K562 (cell line): ENCODE results near the gene ACTN4. TPM values are rescaled to one million over a fixed set of nuclear protein-coding genes. Genes with fewer than 3 reads are reported as not detected.
A peak's percentile ranks its signal among the peaks of the same experiment; 100 is the strongest.

Experiments
- CCNT2 ChIP-seq: IDR thresholded peaks from 2 replicates; pipeline ENCODE4 v1.6.1; 2011; ENCODE audit warnings: borderline replicate concordance, low read depth, mild to moderate bottlenecking, moderate library complexity, mixed read lengths, low read length; ENCODE audit not compliant: insufficient read length; ENCODE audit errors: extremely low read depth
- GTF3C2 ChIP-seq: IDR thresholded peaks from 3 replicates; pipeline ENCODE4 v1.6.1; 2011; ENCODE audit warnings: borderline replicate concordance, mild to moderate bottlenecking, moderate library complexity; ENCODE audit not compliant: insufficient read length; ENCODE audit errors: extremely low read depth
- HLTF ChIP-seq: fragments of 450-650 bp; IDR thresholded peaks from 2 replicates; pipeline ENCODE4 v1.6.1; 2016
- MYC ChIP-seq, 2 experiments: fragments of 250-450 bp in 1 of 2; sonication (Bioruptor Pico) in 1 of 2; IDR thresholded peaks; 2 replicates each; pipeline versions ENCODE4 v1.5.1 to v1.6.1; 2012 to 2021; ENCODE audit warnings: low read depth in 2 of 2, borderline replicate concordance in 1 of 2, improper control_type of control experiment in 1 of 2, low read length in 1 of 2, mild to moderate bottlenecking in 1 of 2, moderate library complexity in 1 of 2
- RREB1 ChIP-seq: fragments of 250-450 bp; sonication (Bioruptor Pico); IDR thresholded peaks from 2 replicates; pipeline ENCODE4 v1.4.0; 2020
- SMAD4 ChIP-seq: fragments of 250-450 bp; sonication (Bioruptor Pico); conservative IDR thresholded peaks from 2 replicates; pipeline ENCODE4 v1.8.0; 2021; ENCODE audit warnings: inconsistent platforms, mild to moderate bottlenecking, moderate library complexity
- ZNF134 ChIP-seq: fragments of 250-450 bp; sonication (Bioruptor Pico); conservative IDR thresholded peaks from 2 replicates; pipeline ENCODE4 v1.4.0; 2020
- ZZZ3 ChIP-seq: fragments of 450-650 bp; IDR thresholded peaks from 2 replicates; pipeline ENCODE4 v1.6.1; 2016; ENCODE audit warnings: antibody characterized with exemption, mild to moderate bottlenecking, moderate library complexity
- polyA plus RNA-seq, 8 experiments: library from polyadenylated mRNA; depleted of rRNA in 4 of 8; stranded (reverse) in 5 of 8; unstranded in 3 of 8; fragments of >200 nt; fragmentation: Nextera tagmentation in 2 of 8; fragmentation: Illumina TruSeq in 1 of 8; extraction: Ambion mirVana in 2 of 8; extraction: Trizol in 1 of 8; gene quantifications; 2 replicates each; pipeline versions ENCODE4 v1.2.1 to v1.2.3, GENCODE V29; 2011 to 2014; ENCODE audit warnings: inconsistent platforms in 1 of 8, missing spikeins in 1 of 8
- total RNA-seq, 7 experiments: library from RNA; depleted of rRNA in 6 of 7; stranded (reverse); fragments of >200 nt in 6 of 7; fragmentation: Illumina TruSeq in 2 of 7; extraction: Trizol in 2 of 7; gene quantifications; 2 replicates each; pipeline versions ENCODE4 v1.2.1 to v1.2.3, GENCODE V29; 2011 to 2021; ENCODE audit warnings: low replicate concordance in 1 of 7
- TF ChIP-seq, protein P1 (sequence below): fragments of 250-450 bp; sonication (Bioruptor Pico); IDR thresholded peaks from 2 replicates; pipeline ENCODE4 v1.5.0; 2021; ENCODE audit warnings: mild to moderate bottlenecking, borderline replicate concordance
- TF ChIP-seq, protein P2 (sequence below), 2 experiments: fragments of 450-650 bp; conservative IDR thresholded peaks; 2 replicates each; pipeline ENCODE4 v1.6.1; 2017; ENCODE audit warnings: mild to moderate bottlenecking in 2 of 2, moderate library complexity in 2 of 2
- TF ChIP-seq, protein P3 (sequence below): fragments of 450-650 bp; IDR thresholded peaks from one replicate; pipeline ENCODE4 v1.6.1; 2018; ENCODE audit warnings: mild to moderate bottlenecking, moderate library complexity; ENCODE audit not compliant: partially characterized antibody

ACTN4 gene
- total and polyA plus RNA-seq, 9 of the 15 experiments (the other 6 are each of a cell fraction or from before 2014, with no cell fraction given): 3.1 to 385 (median 125) TPM

DNA sequence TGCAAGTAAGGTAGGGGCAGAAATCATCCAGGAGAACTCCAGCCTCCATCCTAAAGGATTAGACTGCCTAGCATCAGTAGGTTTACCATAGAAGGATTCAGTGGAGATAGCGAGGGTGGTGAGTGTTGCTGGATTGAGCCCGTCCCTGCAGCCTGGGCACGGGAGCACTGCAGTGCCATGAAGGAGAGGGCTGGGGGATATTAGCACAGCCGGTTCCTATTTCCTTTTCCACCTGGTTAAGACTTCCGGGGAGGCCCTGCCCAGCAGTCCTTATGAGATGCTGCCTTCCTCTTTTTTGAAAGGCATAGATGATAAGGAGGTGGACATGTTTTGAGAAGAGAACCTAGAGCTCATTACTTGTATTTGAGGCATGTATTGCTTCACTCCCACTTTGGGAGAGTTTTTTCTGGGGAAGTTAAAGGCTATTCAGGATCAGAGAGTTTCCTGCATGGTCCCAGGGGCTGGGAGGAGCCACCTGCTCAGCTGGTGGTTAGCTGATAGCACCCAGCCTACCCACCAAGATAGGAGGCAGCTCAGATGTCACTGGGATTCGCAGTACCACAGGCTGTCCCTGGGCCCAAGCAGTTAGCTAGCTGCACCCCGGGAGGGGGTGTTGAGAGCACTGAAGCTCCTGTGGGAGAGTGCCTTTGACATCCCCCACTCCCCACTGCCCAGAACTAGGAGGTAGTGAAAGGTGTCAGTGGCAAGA is 17.2 kb downstream of the ACTN4 start (continued):
- TF ChIP-seq, protein P1, sequence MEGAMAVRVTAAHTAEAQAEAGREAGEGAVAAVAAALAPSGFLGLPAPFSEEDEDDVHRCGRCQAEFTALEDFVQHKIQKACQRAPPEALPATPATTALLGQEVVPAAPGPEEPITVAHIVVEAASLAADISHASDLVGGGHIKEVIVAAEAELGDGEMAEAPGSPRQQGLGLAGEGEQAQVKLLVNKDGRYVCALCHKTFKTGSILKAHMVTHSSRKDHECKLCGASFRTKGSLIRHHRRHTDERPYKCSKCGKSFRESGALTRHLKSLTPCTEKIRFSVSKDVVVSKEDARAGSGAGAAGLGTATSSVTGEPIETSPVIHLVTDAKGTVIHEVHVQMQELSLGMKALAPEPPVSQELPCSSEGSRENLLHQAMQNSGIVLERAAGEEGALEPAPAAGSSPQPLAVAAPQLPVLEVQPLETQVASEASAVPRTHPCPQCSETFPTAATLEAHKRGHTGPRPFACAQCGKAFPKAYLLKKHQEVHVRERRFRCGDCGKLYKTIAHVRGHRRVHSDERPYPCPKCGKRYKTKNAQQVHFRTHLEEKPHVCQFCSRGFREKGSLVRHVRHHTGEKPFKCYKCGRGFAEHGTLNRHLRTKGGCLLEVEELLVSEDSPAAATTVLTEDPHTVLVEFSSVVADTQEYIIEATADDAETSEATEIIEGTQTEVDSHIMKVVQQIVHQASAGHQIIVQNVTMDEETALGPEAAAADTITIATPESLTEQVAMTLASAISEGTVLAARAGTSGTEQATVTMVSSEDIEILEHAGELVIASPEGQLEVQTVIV: no peak
- TF ChIP-seq SMAD4 (no peak), RREB1 (CRISPR knock-in tag) (no peak), HLTF (no peak), CCNT2 (no peak), GTF3C2 (no peak), ZZZ3 (no peak), MYC (IDR thresholded peaks at IDR 0.05; ENCODE audit: low read depth, low read length) (0 out of 2 replicates have a peak, but pooled peaks have one; percentile 21), MYC (CRISPR knock-in tag; IDR thresholded peaks at IDR 0.05; ENCODE audit: borderline replicate concordance, low read depth) (no peak), ZNF134 (CRISPR knock-in tag) (no peak)
- TF ChIP-seq, protein P2, sequence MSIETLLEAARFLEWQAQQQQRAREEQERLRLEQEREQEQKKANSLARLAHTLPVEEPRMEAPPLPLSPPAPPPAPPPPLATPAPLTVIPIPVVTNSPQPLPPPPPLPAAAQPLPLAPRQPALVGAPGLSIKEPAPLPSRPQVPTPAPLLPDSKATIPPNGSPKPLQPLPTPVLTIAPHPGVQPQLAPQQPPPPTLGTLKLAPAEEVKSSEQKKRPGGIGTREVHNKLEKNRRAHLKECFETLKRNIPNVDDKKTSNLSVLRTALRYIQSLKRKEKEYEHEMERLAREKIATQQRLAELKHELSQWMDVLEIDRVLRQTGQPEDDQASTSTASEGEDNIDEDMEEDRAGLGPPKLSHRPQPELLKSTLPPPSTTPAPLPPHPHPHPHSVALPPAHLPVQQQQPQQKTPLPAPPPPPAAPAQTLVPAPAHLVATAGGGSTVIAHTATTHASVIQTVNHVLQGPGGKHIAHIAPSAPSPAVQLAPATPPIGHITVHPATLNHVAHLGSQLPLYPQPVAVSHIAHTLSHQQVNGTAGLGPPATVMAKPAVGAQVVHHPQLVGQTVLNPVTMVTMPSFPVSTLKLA (conservative IDR thresholded peaks at IDR 0.05): peak; percentile 19 to 33; a peak in 1 of 4 replicates
- TF ChIP-seq, protein P3, sequence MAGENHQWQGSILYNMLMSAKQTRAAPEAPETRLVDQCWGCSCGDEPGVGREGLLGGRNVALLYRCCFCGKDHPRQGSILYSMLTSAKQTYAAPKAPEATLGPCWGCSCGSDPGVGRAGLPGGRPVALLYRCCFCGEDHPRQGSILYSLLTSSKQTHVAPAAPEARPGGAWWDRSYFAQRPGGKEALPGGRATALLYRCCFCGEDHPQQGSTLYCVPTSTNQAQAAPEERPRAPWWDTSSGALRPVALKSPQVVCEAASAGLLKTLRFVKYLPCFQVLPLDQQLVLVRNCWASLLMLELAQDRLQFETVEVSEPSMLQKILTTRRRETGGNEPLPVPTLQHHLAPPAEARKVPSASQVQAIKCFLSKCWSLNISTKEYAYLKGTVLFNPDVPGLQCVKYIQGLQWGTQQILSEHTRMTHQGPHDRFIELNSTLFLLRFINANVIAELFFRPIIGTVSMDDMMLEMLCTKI: no peak
